GM18951 (cell line): Measurements from ENCODE around the gene PPP1CB.
"Not testable (repeated sequence)": the region's sequence is repeated elsewhere in the genome, so short reads cannot be mapped to it uniquely, and the experiment has no call there.

Experiments
- POLR2A ChIP-seq: IDR thresholded peaks from 4 replicates; pipeline ENCODE4 v1.6.1; 2011; ENCODE audit warnings: mild to moderate bottlenecking; ENCODE audit not compliant: insufficient read length, insufficient read depth; ENCODE audit errors: extremely low read depth
- in situ Hi-C: fragments of 300-500 bp; cut with MboI; formaldehyde crosslinking; loops from one replicate; pipeline ENCODE4 v1.12.0; 2022; ENCODE audit warnings: low sequenced_read_pairs, mixed read lengths, inconsistent platforms; ENCODE audit not compliant: unreplicated experiment

PPP1CB gene

GRCh38 chr2:28725021-28725711 is 26.5 kb upstream of the PPP1CB start:
- in situ Hi-C loops = no loop called here
- no peak for TF ChIP-seq POLR2A

DNA sequence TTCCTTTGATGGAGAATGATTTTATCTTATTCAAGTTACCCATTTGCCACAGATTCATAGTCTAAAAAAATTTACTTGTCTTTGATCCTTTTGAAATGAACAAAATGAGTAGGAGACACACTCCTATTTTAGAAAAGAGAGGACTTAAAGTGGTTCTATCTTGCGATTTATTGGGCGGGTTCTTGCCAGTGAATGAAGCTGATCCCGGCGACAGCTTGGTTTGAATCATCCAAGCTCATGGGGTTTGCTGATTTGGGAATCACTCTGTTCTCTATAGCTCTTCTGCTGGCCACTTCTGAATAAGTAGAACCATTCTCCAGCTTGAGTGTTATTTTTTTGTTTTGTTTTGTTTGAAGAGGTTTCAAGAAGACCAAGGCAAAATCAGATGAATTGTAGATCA is 25.5 kb upstream of the PPP1CB start:
- in situ Hi-C loops = no loop called here

DNA sequence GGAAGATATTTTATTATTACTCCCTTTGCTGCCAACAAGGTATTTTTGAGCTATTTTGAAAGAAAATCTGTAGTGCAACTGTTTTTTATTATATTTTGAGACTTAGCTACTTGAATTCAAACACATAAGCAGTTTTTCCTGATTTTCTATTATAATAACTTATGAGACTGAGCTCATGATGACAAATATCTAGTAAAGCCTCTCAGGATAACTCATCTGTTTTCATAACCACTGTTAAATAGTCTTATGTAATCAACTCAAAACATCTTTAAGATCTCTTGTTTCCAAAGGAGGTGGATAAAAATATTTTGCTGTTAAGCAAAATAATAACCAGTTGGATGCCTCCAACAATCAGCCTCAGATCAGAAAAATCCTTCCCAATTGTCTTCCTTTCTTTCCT is 21.9 kb upstream of the PPP1CB start:
- in situ Hi-C loops = no loop called here
- TF ChIP-seq POLR2A = no peak

More for the DNA sequence above, 25.5 kb upstream of the PPP1CB start:
- no peak for TF ChIP-seq POLR2A

- no peak for TF ChIP-seq POLR2A
- in situ Hi-C loops = no loop called here
These were observed 20.9 kb upstream of the PPP1CB start for GRCh38 chr2:28730641-28731146.

GRCh38 chr2:28735511-28735910 is 16.1 kb upstream of the PPP1CB start:
- in situ Hi-C loops = no loop called here
- TF ChIP-seq POLR2A = no peak

GRCh38 chr2:28736034-28736433 is 15.6 kb upstream of the PPP1CB start:
- TF ChIP-seq POLR2A = no peak
- in situ Hi-C loops = no loop called here

GRCh38 chr2:28737655-28738054 is 14.0 kb upstream of the PPP1CB start:
- no peak for TF ChIP-seq POLR2A
- in situ Hi-C loops = no loop called here

DNA sequence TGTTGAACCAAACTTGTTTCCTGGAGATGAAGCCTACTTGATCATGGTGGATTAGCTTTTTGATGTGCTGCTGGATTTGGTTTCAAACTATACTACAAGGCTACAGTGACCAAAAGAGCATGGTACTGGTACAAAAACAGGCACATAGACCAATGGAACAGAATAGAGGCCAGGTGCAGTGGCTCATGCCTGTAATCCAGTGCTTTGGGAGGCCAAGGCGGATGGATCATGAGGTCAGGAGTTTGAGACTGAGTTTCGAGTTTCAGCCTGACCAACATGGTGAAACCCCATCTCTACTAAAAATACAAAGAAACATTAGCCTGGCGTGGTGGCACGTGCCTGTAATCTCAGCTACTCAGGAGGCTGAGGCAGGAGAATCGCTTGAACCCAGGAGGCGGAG is 9.0 kb upstream of the PPP1CB start:
- in situ Hi-C loops = not testable (repeated sequence)

- in situ Hi-C loops = no loop called here
- no peak for TF ChIP-seq POLR2A
These were observed 6.4 kb upstream of the PPP1CB start for GRCh38 chr2:28745225-28745624.

GRCh38 chr2:28745876-28746275 is 5.8 kb upstream of the PPP1CB start:
- TF ChIP-seq POLR2A = no peak
- in situ Hi-C loops = no loop called here

- in situ Hi-C loops = no loop called here
- TF ChIP-seq POLR2A = no peak
These were observed 5.1 kb upstream of the PPP1CB start for GRCh38 chr2:28746429-28747111.

DNA sequence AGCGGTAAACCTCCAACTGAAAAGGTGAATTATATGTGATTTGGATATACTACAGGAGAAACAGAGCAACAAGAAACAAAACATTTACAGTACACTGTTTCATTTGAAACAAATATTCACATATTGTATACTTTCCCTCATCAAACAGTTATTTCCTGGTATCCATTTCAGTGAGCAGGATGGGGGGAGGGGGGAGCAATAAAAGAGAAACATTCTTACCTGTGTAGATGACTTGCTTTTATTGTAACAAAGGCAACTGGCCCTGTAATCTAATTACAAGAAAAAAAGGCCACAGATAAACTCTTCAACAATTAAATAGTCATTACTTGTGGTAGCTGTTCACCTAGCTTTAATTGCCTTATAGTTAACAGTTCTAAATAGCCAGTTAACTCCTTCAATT is 3.9 kb upstream of the PPP1CB start:
- in situ Hi-C loops = no loop called here
- TF ChIP-seq POLR2A = no peak

- in situ Hi-C loops = no loop called here
- TF ChIP-seq POLR2A = no peak
These were observed 3.5 kb upstream of the PPP1CB start for GRCh38 chr2:28748176-28748575.

- in situ Hi-C loops = no loop called here
- no peak for TF ChIP-seq POLR2A
These were observed 2.7 kb upstream of the PPP1CB start for GRCh38 chr2:28748941-28749340.
